Measurements from ENCODE around the gene MAG. TPM values are rescaled to one million over a fixed set of nuclear protein-coding genes. Genes with fewer than 3 reads are reported as not detected.
A peak's percentile ranks its signal among the peaks of the same experiment; 100 is the strongest.

Gene MAG
- total RNA-seq, 1 experiment from 2014 or later: not detected

DNA sequence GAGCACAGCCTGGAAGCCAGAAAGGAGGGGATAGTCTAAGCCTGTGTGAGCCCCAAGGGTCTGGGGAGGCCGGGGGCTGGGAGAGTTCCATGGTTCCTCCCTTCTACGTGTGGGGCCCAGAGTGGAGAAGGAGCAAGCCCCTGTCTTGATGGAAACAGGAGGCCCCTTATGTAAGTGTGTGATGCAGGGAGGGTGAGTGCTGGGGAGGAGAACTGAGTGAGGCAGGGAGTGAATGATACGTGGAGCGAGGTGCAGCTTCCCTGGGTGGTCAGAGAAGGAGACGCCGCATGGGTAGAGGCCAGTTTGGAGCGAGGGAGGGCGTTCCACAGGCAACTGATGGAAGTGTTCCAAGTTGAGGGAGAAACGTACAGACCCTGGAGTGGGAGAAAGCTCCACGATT, 16.0 kb downstream of the MAG start:
- no peak for DNase-seq
- no peaks in the 10 kb centered on the region for H3K27me3 ChIP-seq (ENCODE audit: insufficient read depth, low read length)
- no peak overlapping the region for H2BK12ac ChIP-seq (ENCODE audit: insufficient read length, low read depth, low read length)
- no peak overlapping the region for H2BK120ac ChIP-seq (ENCODE audit: low read depth, low read length, poor library complexity, severe bottlenecking)
- H3K27me3 Mint-ChIP-seq (ENCODE audit: low read depth): no peaks in the 10 kb centered on the region
- peaks cover 0 to 10% of the 10 kb centered on the region in 2 experiments; a peak in 2 of 4 replicates for H3K4me1 Mint-ChIP-seq
- H4K5ac ChIP-seq (ENCODE audit: insufficient read length, low read depth, low read length): no peak overlapping the region
- no peak overlapping the region for H3K9ac ChIP-seq (ENCODE audit: extremely low read depth, insufficient read length, low read length)
- H3K79me1 ChIP-seq (ENCODE audit: insufficient read depth, low read depth, low read length, poor library complexity, severe bottlenecking): no peaks in the 10 kb centered on the region
- WGBS (ENCODE audit: extremely low coverage, insufficient read length, low lambda C conversion rate): no CpG with 5 or more reads among the region's 10 CpGs
- H3K4me3 Mint-ChIP-seq: no peak overlapping the region; a peak in 1 of 5 replicates
- H3K36me3 Mint-ChIP-seq (ENCODE audit: insufficient read depth in 1 of 3, low read depth in 3 of 3): peaks cover 0 to 2% (median 0%) of the 10 kb centered on the region in 3 experiments; a peak in 1 of 7 replicates
- no peak overlapping the region for H3T11ph ChIP-seq (ENCODE audit: low read length)
- H3K14ac ChIP-seq (ENCODE audit: insufficient read depth, low read length): no peak overlapping the region
- H3K4me1 ChIP-seq (ENCODE audit: insufficient read depth, low read length): no peaks in the 10 kb centered on the region; the same call in 1 of the 2 replicates
- no peaks in the 10 kb centered on the region for H3K79me2 ChIP-seq (ENCODE audit: insufficient read depth, low read length)
- H2AFZ ChIP-seq (ENCODE audit: low read length): no peak overlapping the region
- no peak overlapping the region for H2BK15ac ChIP-seq (ENCODE audit: low read depth, low read length)
- no peaks in the 10 kb centered on the region for H4K20me1 ChIP-seq (ENCODE audit: control insufficient read depth, insufficient read depth, insufficient read length)
- H2AK5ac ChIP-seq (ENCODE audit: insufficient read length, low read length): no peak overlapping the region
- H4K91ac ChIP-seq (ENCODE audit: insufficient read length, low read depth, low read length): no peak overlapping the region
- no peak overlapping the region for H3K23ac ChIP-seq (ENCODE audit: insufficient read length, low read depth, low read length)
- H3K18ac ChIP-seq (ENCODE audit: insufficient read length, low read depth, low read length): no peak overlapping the region
- H3K9me3 Mint-ChIP-seq: no peaks in the 10 kb centered on the region
- no peak overlapping the region for H2BK5ac ChIP-seq (ENCODE audit: insufficient read length, low read length)
- no peaks in the 10 kb centered on the region for H3K23me2 ChIP-seq (ENCODE audit: insufficient read length, low read depth, low read length, poor library complexity, severe bottlenecking)
- no peaks in the 10 kb centered on the region for H3K9me3 ChIP-seq (ENCODE audit: control insufficient read depth, low read depth, low read length)
- H3K4ac ChIP-seq (ENCODE audit: low read depth, low read length): no peak overlapping the region
- H3K27ac Mint-ChIP-seq: peak overlapping the region in 1 of 3 experiments; percentile 71; a peak in 1 of 7 replicates
- H3K4me2 ChIP-seq (ENCODE audit: insufficient read depth, insufficient read length, low read length): no peak overlapping the region
- no peak overlapping the region for H4K8ac ChIP-seq (replicated peaks; ENCODE audit: insufficient read length, low read depth, low read length)
- no peak overlapping the region for H3K56ac ChIP-seq (ENCODE audit: insufficient read length, low read depth, low read length)
- H3K27ac ChIP-seq (ENCODE audit: insufficient read length, low read depth, low read length): no peak overlapping the region
- H2BK20ac ChIP-seq (ENCODE audit: low read depth, low read length, poor library complexity, severe bottlenecking): no peak overlapping the region
- no peak for TF ChIP-seq CTCF (conservative IDR thresholded peaks at IDR 0.05)

Measured in H9 (cell line).